GM18868 (cell line): Measurements from ENCODE around the gene ZDHHC14.
"Not testable (repeated sequence)": the region's sequence is repeated elsewhere in the genome, so short reads cannot be mapped to it uniquely, and the experiment has no call there.

Source experiments
- ATAC-seq: cut with Tn5 transposase; IDR thresholded peaks from one replicate; pipeline ENCODE4 v1.9.1; 2021; ENCODE audit warnings: mild to moderate bottlenecking, moderate library complexity; ENCODE audit not compliant: unreplicated experiment

The ZDHHC14 gene

DNA sequence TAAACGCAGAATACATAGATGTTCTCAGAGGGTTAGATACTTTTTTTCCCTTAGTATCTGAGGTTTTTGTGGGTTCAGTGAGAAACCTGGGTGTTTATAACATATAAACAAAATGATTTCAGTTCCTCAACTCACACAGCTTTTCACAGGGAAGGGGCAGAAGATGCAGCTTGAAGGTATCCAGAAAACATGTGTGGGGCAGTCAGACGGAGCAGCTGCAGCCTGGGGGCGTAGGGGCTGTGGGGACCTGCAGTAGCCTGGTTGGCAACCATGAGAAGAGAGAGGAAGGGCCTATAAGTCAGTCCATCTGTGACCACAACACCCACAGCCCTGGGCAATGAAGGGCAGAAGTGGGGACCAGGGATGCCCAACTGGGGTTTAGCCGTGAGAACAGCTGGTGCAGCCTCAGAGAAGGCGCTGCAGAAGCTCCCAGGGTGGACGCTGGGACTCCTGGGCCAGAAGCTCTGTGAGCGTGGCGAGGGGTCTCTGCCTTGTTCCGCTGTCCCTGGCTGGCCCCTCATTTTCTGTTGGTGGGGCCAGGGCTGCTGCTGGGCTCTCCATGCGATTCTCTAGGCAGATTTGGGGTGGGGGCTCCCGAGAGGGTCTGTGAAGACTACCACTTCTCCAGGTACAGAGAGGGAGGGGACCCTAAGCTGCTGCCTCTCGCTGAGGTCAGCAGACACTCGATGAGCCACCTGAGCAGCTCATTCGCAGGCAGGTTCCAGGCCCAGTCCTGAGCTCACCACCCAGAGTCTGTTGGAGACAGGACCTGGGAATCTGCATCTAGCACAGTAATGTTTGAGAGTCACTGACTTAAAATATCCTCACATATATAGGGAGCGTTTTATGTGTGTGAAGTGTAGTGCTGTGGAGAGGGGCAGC is 181.2 kb downstream of the ZDHHC14 start:
- ATAC-seq: peak; percentile 40

GRCh38 chr6:157562997-157563396 is 182.0 kb downstream of the ZDHHC14 start:
- no peak for ATAC-seq

- ATAC-seq: peak; percentile 79
Measured at GRCh38 chr6:157563611-157564284, 182.8 kb downstream of the ZDHHC14 start.

- no peak for ATAC-seq
Measured at GRCh38 chr6:157568702-157569101, 187.7 kb downstream of the ZDHHC14 start.

DNA sequence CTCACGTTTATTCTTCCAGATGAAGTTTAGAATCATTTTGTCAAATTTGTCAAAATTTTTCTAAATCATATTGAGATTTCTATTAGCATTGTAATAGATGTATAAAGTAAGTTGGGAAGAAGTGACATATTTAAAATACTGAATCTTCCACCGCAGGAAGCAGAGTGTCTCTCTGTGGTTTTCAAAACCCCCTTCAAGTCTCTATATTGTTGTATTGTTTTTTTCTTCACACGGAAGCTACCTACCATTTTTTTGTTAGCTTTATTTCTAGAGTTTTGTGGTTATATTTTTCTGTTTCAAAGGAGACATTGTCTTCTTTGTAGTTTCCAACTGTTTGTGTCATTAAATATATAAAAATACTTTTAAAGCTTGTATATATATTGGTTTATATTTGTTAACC is 188.6 kb downstream of the ZDHHC14 start:
- peak; percentile 63 for ATAC-seq

GRCh38 chr6:157570104-157570503 is 189.1 kb downstream of the ZDHHC14 start:
- ATAC-seq: no peak

GRCh38 chr6:157570752-157571151 is 189.8 kb downstream of the ZDHHC14 start:
- ATAC-seq: no peak

GRCh38 chr6:157571269-157571668 is 190.3 kb downstream of the ZDHHC14 start:
- no peak for ATAC-seq

- ATAC-seq: no peak
Measured at GRCh38 chr6:157571950-157572349, 191.0 kb downstream of the ZDHHC14 start.

DNA sequence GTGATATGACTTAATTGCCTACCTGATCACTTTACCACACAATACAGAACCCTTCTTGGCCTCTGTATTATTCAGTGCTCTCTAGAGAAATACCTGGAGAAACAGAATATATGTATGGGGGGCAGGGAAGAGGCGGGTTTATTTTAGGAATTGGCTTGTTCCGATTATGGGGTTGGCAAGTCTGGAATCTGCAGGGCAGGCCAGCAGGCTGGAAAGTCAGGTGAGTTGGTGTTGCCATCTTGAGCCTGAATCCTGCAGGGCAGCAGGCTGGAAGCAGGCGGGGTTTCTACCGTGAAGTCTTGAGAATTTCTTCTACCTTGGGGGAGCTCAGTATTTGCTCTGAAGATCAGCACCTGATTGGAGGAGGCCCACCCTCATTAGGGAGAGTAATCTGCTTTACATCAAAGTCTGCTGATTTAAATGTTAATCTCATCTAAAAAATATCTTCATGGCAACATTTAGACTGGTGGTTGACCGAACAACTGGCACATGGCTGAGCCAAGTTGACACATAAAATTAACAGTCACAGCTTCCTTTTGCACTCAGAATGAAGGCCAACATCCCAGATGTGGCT is 193.9 kb downstream of the ZDHHC14 start:
- ATAC-seq: no peak

DNA sequence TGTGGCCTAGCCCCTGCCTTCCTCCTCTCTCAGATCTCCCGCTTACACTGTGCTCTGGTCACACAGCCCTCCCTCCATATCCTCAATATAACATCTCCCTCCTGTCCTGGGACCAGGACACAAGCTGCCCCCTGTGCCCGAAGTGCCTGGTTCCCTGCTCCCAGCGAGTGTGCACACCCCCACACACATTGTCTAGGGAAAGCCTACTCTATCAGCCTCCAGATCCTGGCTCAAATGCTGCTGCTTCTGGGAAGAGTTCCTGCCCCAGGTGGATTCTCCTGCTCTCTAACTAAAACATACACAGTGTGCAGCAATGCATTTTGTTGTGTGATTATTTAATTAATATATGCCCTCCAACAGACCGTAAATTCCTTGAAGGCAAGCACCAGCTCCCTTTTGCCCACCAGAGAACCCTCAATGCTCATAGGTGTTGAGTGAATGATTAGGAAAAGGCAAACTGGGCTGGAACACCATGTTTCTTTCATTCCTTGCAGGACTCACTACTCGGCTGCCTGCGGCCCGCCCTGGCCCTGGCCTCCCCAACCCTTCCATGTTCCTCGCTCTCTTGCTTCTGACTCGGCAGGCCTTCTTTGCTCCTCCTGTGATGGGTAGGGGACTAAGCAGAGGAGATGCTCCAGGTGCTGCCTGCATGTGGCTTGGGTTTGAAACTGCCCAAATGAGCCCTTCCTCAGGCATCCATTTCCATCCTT is 194.6 kb downstream of the ZDHHC14 start:
- ATAC-seq: no peak

DNA sequence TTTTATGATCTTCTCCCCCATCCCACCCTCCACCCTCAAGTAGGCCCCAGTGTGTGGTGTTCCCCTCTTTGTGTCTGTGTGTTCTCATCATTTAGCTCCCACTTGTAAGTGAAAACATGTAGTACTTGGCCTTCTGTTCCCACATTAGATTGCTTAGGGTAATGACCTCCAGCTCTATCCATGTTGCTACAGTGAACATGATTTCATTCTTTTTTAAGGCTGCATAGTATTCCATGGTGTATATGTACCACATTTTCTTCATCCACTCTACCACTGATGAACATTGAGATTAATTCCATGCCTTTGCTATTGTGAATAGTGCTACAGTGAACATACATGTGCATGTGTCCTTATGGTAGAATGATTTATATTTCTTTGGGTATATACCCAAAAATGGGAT is 196.0 kb downstream of the ZDHHC14 start:
- not testable (repeated sequence) for ATAC-seq

DNA sequence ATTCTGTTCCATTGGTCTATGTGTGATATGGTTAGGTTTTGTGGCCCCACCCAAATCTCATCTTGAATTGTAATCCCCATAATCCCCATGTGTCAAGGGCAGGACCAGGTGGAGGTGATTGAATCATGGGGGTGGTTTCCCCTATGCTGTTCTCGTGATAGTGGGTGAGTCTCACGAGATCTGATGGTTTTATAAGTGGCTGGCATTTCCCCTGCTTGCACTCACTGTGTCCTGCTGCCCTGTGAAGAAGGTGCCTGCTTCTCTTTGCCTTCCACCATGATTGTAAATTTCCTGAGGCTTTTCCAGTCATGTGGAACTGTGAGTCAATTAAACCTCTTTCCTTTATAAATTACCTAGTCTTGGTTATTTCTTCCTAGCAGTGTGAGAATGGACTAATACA is 197.5 kb downstream of the ZDHHC14 start:
- not testable (repeated sequence) for ATAC-seq

DNA sequence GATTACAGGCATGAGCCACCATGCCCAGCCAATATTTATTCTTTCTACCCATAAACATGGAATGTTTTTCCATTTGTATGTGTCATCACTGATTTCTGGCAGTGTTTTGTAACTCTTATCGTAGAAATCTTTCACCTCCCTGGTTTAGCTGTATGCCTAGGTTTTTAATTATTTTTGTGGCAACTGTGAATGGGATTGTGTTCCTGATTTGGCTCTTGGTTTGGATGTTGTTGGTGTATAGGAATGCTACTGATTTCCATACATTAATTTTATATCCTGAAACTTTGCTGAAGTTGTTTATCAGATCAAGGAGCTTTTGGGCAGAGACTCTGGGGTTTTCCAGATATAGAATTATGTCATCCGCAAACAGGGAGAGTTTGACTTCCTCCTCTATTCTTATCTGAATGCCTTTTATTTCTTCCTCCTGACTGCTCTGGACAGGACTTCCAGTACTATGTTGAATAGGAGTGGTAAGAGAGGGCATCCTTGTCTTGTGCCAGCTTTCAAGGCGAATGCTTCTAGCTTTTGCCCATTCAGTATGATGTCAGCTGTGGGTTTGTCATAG is 198.6 kb downstream of the ZDHHC14 start:
- no peak for ATAC-seq

DNA sequence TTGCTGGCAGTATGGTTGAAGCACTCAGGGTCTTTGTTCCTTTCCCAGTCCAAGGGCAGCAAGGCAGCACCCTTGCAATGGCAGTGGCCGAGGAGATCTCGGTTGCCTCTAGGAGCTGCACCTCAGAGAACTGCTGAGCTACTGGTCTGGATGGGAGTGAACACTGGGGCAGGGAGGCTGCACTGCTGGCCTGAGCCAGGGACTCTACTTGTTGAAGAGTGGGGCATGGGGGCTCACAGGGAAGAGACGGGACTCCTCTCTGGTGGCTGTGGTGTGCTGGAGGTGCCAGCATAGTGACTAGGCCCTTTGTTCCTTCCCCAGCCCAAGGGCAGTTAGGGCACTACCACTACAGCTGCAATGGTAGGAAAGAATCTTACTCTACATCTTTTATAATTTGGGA is 203.0 kb downstream of the ZDHHC14 start:
- no peak for ATAC-seq

- no peak for ATAC-seq
Measured at GRCh38 chr6:157585274-157586087, 204.5 kb downstream of the ZDHHC14 start.

DNA sequence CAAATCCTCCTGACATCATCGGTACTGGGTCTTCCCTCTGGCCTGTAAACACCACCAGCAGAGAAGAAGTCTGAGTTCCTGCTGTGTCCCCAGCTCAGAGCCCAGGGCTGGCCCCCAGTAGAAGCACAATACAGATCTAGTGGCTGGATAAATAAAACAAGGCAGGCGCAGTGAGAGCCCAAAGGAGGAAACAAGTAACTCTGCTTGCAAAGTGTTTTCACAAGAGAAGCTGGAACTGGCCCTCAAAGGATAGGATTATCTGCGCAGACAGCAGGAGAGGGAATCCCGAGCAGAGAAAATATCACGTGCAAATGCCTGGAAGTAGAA is 205.1 kb downstream of the ZDHHC14 start:
- ATAC-seq: no peak

GRCh38 chr6:157586476-157587126 is 205.6 kb downstream of the ZDHHC14 start:
- no peak for ATAC-seq

GRCh38 chr6:157587127-157587926 is 206.3 kb downstream of the ZDHHC14 start:
- no peak for ATAC-seq
